GM21381 (cell line): Measurements from ENCODE around the gene RAB1A.
A peak's percentile ranks its signal among the peaks of the same experiment; 100 is the strongest.
"Not testable (repeated sequence)": the region's sequence is repeated elsewhere in the genome, so short reads cannot be mapped to it uniquely, and the experiment has no call there.

Source experiments
- ATAC-seq: cut with Tn5 transposase; IDR thresholded peaks from one replicate; pipeline ENCODE4 v1.9.1; 2021; ENCODE audit warnings: mild to moderate bottlenecking, moderate library complexity; ENCODE audit not compliant: unreplicated experiment

The RAB1A gene

GRCh38 chr2:65137197-65137775 lies 7.4 kb upstream of the RAB1A start:
- ATAC-seq: no peak

GRCh38 chr2:65136253-65136652 lies 6.3 kb upstream of the RAB1A start:
- no peak for ATAC-seq

- no peak for ATAC-seq
Observed at GRCh38 chr2:65134158-65134557, 4.3 kb upstream of the RAB1A start.

- no peak for ATAC-seq
Observed at GRCh38 chr2:65133626-65134025, 3.7 kb upstream of the RAB1A start.

GRCh38 chr2:65132930-65133329 lies 3.0 kb upstream of the RAB1A start:
- ATAC-seq: not testable (repeated sequence)

GRCh38 chr2:65130664-65131175 lies 814 bp upstream of the RAB1A start:
- ATAC-seq: peak; percentile 19

GRCh38 chr2:65129286-65129825 lies 550 bp downstream of the RAB1A start:
- ATAC-seq: peak; percentile 5

- ATAC-seq: no peak
Observed at GRCh38 chr2:65128297-65129190, 1.4 kb downstream of the RAB1A start.

- not testable (repeated sequence) for ATAC-seq
Observed at GRCh38 chr2:65125457-65125856, 4.4 kb downstream of the RAB1A start.

- ATAC-seq: no peak
Observed at GRCh38 chr2:65122313-65122712, 7.6 kb downstream of the RAB1A start.

GRCh38 chr2:65120990-65121693 lies 8.8 kb downstream of the RAB1A start:
- no peak for ATAC-seq

GRCh38 chr2:65116645-65117044 lies 13.3 kb downstream of the RAB1A start:
- ATAC-seq: no peak

GRCh38 chr2:65114921-65115320 lies 15.0 kb downstream of the RAB1A start:
- ATAC-seq: no peak

- ATAC-seq: no peak
Observed at GRCh38 chr2:65113816-65114215, 16.1 kb downstream of the RAB1A start.

GRCh38 chr2:65113229-65113628 lies 16.7 kb downstream of the RAB1A start:
- no peak for ATAC-seq

- ATAC-seq: no peak
Observed at GRCh38 chr2:65112633-65113032, 17.3 kb downstream of the RAB1A start.

- no peak for ATAC-seq
Observed at GRCh38 chr2:65108780-65109179, 21.1 kb downstream of the RAB1A start.

GRCh38 chr2:65107530-65107929 lies 22.4 kb downstream of the RAB1A start:
- ATAC-seq: no peak

- no peak for ATAC-seq
Observed at GRCh38 chr2:65103013-65103715, 26.7 kb downstream of the RAB1A start.

GRCh38 chr2:65101071-65101470 lies 28.8 kb downstream of the RAB1A start:
- ATAC-seq: no peak

GRCh38 chr2:65098741-65099140 lies 31.2 kb downstream of the RAB1A start:
- no peak for ATAC-seq
